GM12864 (cell line): ENCODE data around the gene PEMT.
A peak's percentile ranks its signal among the peaks of the same experiment; 100 is the strongest.

Source experiments
- DNase-seq: peaks from one replicate; pipeline ENCODE4 v3.0.0-alpha.2; 2011; ENCODE audit warnings: low read depth
- H3K4me3 ChIP-seq: 2 replicates; pipeline ENCODE4 v1.5.1; 2011; ENCODE audit warnings: mild to moderate bottlenecking, low read depth, low read length, control low read depth
- TF ChIP-seq, protein P1 (sequence below): IDR thresholded peaks from 2 replicates; pipeline ENCODE4 v1.5.1; 2011; ENCODE audit warnings: low read depth, mild to moderate bottlenecking, moderate library complexity, low read length, control low read depth, inconsistent platforms; ENCODE audit errors: missing control alignments

Gene PEMT

GRCh38 chr17:17499402-17500145 is 91.9 kb downstream of the PEMT start:
- H3K4me3 ChIP-seq = no peak overlapping the region
- TF ChIP-seq, protein P1, sequence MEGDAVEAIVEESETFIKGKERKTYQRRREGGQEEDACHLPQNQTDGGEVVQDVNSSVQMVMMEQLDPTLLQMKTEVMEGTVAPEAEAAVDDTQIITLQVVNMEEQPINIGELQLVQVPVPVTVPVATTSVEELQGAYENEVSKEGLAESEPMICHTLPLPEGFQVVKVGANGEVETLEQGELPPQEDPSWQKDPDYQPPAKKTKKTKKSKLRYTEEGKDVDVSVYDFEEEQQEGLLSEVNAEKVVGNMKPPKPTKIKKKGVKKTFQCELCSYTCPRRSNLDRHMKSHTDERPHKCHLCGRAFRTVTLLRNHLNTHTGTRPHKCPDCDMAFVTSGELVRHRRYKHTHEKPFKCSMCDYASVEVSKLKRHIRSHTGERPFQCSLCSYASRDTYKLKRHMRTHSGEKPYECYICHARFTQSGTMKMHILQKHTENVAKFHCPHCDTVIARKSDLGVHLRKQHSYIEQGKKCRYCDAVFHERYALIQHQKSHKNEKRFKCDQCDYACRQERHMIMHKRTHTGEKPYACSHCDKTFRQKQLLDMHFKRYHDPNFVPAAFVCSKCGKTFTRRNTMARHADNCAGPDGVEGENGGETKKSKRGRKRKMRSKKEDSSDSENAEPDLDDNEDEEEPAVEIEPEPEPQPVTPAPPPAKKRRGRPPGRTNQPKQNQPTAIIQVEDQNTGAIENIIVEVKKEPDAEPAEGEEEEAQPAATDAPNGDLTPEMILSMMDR = no peak
- DNase-seq = no peak

DNA sequence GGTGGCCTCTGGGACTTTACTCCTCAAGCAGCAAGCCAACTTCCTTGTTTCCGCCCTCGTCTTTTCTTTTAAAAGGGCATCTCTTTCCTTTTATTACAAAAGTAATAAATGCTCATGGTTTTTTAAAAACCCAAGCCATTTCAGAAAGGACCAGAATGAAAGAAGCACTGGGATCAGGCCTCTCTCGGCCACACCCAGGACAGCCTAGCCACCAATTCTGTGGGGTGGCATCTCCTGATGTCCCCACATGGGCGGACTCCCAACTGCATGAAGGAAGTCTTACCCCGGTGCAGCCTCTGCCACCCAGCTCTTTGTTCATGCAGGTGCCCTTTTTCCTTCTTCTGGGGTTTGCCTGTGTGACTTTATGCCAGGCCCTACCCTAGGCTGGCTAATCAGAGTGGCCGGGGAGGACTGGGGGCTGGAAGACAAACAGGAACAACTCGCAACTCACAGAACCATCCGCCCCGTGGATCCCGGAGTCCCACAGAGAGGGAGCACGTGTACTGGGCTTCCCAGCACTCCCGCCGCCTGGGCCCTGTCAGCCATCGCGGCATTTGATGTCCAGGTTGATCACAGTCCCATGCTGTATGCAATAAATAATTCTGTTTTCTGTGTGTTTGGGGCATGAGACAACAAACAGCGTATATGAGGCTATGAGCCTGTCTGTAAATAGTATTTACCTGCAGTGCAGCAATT is 92.8 kb downstream of the PEMT start:
- TF ChIP-seq, protein P1 = no peak
- DNase-seq = no peak
- no peak overlapping the region for H3K4me3 ChIP-seq

DNA sequence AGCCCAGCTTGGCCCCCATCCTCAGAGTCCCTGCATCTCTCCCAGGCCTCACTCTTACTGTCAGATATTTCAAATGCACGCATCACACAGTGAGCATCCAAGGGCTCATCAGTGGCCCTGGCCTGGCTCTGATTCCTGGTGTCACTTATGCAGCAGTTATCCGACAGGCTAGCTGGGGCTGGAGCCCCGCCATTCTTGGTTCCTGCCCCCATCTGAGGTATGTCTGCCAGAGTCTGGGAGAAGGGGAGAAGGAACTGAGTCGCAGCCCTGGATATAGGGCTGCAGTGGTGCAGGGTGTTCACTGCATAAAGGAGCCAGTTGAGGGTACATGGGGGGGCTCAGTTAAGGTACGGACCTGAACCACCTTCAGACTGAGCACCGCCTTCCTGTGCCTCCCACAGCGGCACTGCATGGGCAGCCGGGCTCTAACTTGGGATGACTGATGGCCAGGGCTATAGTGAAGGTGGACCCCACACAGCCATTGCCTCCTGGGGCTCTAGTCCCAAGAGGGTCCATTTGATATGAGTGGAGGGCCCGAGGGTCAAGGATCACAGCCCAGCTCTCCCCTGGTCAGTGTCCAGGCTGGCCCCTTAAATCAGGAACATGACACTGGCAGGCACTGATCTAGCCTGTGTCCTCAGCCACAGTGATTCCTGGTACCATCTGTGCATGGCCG is 93.5 kb downstream of the PEMT start:
- TF ChIP-seq, protein P1 = no peak
- H3K4me3 ChIP-seq = no peak overlapping the region
- no peak for DNase-seq

GRCh38 chr17:17497065-17497844 is 94.3 kb downstream of the PEMT start:
- TF ChIP-seq, protein P1 = no peak
- no peak overlapping the region for H3K4me3 ChIP-seq
- DNase-seq = no peak

DNA sequence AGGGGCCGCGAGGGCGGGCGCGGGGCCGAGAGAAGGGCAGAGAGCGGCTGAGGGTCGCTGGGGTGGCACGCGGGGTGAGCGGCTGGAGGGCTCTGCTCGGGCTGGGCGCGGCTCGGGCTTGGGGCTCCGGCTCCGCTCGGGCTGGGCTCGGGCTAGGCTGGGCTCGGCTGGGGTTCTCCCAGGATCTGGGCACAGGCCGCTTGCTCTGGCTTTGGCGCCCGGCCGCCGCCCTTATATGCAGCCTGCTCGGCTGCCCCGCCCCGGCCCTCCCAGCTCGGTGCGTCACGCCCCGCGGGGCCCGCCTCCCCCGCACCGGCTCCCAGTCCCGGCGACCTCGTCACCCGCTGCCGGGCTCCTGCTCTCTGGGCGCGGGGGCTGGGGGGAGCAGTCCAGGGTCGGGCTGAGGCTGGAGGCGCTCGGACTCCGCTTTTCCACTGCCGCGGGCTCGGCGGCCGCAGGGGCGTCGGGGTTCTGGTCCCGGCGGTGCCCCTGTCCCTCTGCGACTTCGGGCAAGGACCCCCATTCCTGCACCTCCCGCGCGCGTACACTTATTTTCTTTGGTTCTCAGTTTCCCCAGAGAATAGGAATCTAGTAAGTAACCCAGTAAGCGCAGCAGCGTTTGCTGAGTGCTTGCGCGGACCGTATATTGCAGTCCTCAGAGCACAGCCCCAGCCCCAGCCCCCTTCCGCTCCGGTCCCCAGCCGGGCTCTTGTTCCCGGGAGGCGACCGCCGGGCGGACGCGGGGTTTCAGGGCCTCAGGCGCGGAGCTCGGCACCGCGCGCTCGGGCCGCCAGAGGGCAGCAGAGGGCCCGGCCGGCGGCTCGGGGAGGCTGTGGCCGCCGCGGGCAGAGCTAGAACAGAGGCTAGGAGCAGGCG is 95.1 kb downstream of the PEMT start, which contains the start of gene RASD1:
Gene RASD1, minus strand, starts transcription at position 207 of the 876 bp plus-strand sequence. CDS start 214 bp downstream, outside the sequence.
- DNase-seq = no peak
- TF ChIP-seq, protein P1 = peak; percentile 79
- peak within 1 kb of the TSS; percentile 55 for H3K4me3 ChIP-seq
